Measurements from ENCODE around the gene IL1RAP.
A peak's percentile ranks its signal among the peaks of the same experiment; 100 is the strongest.

IL1RAP gene

DNA sequence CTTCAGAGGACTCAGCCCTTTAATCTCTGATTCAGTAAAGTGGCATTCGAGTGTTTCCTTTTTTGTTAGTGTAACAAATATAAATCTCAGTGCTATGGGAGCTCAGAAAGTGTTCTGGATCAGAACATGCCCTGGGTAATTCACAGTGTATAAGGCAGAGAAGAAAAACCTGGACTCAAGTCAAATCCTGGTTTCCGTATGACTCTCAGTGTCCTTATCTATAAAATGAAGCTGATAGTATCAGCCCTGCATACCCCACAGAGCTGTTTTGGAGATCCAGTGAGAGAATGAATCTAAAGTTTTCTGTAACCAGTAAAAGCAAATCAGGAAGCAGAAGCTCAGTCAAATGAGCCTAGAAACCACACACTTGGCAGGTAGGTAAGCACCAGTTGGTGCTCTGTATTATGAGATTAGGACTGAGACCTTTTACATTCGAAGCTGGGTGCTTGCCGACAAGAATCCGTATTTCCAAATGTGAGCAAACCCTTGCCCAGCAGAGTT is 67.2 kb downstream of the IL1RAP start:
- peak in 1 of 2 experiments; percentile 26 for DNase-seq

DNA sequence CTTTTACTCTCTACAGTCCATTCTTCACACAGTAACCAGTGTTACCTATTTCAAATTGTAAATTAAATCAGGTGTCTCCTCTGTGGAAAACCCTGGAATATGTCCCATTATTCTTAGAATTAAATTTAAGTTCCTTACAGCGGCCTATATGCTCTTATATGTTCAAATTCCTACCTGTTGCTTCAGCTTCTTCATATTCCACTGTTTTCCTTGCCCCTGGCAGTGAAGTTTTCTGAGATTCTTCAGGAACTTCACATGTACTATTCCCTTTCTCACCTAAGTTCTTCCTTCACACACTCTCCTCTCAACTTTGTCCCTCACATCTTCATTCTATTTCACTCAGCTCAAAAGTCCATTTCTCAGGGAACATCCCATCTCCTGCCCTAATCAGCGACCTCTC is 68.8 kb downstream of the IL1RAP start:
- no peak for DNase-seq

DNA sequence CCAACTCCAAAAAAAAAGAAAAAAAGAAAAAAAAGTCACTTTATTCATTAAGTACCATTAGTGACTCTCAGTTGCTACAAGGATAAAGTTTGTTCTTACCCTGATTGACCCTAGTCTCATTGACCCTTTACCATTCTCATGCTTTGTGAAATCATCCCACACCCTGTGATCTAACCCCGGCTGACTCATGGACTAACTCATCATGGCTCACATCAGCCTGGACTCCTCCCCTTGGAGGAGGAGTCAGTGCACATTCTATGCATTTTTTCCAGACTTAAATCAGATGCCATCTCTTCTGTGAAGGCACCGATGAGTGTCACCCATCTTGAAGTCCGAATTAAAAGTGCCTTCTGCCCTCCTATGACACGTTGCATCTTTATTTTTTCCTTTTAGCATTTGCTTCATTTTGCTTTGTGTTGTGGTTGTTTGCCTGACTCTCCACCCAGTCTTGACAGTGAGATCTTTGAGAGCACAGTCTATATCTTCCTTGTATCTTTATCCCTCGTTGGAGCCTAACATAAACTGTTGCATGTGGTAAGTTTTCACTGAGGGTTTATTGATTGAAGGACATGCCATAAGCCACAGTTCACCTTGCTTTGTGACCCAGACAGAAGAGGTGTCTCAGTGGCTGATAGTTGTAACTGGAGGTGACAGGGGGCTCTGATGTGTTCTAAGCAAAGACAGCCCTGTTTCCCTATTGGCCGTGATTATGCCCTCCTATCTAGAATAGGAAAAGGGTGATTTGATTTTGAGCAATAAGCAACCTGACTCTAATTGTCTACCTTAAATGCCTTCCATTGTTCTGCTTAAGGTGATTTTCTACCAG is 72.1 kb downstream of the IL1RAP start:
- peak; percentile 84 to 95 for DNase-seq

DNA sequence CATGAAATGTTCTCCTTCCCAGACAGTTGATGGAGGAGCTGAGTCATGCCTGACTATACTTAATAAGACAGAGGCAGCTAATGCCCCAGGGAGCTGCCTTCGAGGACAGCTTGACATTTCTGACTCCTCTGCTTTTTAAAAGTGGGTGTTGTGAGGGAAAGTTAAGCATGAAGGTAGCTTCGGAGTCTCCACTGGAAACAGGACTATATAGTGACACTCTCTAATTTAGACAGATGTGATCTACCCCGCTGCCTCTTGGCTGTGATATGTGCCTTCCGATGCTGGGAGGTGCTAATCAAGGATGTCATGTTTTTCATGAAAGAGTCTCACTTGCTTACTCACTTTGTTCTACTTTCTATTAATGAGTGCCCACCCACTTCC is 72.7 kb downstream of the IL1RAP start:
- peak in 1 of 2 experiments; percentile 71 for DNase-seq

- DNase-seq: no peak
Measured at GRCh38 chr3:190588570-190588969, 74.7 kb downstream of the IL1RAP start.

DNA sequence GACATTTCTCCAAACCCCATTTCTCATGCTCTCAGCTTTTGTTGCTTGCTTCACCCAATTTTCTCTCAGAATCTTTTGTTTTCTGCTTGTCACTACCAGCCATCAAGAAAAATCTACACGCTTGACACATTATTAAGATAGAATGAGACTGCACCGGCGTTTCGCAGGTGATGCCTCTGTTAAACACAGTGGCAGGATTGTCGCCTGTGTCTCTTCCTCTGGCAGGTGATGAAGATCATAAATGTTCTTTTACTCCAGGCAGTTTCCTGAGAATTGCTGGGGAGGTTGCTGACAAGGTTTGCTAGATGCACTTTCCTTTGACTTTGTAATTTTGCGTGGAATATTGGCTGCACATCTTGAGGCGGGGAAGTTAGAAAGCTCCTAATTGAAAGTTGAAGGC is 75.4 kb downstream of the IL1RAP start:
- DNase-seq: no peak

GRCh38 chr3:190591080-190591479 is 77.2 kb downstream of the IL1RAP start:
- no peak for DNase-seq

DNA sequence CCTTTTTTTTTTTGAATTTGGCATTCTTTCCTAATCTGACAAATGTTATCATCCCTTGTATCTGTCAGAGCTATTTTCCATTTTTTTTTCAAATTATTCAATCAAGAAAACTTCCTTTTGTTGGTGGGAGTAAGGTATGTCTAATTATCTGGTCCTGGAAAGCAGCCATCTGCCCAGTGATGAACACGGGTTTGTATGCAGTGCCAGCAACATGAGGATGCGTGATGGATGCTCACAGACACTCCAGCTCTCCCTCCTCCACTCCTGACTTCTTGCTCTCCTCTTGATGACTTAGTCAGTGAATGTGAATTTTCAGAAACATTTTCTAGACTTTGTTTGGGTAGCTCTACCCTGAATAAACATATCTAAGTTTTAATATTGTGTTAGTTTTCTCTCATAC is 79.2 kb downstream of the IL1RAP start:
- DNase-seq: no peak

- no peak for DNase-seq
Measured at GRCh38 chr3:190594171-190594570, 80.3 kb downstream of the IL1RAP start.

DNA sequence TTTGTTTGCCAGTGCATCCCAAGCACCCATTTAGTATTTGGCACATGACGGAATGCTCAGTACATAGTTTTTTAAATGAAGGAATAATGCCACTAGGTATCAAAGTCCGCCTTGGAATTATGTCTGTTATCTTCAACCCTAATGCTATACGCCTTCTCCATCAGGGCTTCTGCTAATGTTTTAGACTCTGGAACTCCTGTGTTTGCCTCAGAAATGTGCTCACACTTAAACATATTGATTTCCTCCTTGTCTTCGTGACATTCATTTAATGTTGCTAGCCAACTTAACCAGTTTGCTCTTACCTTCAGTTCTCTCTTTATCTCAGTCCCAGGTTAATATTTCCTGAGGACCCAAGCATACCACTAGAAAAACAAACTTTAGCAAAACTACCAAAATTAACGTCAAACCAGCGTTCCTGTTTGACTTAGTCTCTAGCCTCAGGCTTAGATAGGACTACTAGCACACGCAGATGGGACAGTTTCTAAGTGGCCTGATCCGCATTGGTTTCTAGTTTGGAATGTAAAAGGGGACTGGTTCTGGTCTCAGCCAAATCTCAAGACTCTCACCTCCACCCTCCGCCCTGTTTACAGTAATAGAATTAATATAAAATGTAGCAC is 81.4 kb downstream of the IL1RAP start:
- DNase-seq: no peak

DNA sequence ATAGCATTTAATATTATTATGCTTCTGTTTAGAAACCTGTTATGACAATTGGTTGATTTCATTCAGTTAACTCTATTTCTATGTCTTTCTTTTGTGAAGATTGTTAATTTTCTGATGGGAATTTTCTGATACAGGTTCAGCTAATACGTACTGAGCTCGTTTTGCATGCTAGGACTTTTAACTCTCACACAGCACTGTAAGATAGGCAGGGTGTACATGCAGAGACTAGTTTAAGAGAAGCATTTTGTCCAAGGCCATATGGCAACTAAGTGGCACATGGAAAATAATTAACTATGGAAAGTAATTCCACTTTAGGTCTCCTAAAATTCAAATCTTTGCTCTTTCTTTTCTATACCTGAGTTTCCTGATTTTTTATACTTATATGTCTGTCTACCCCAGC is 81.9 kb downstream of the IL1RAP start:
- no peak for DNase-seq

DNA sequence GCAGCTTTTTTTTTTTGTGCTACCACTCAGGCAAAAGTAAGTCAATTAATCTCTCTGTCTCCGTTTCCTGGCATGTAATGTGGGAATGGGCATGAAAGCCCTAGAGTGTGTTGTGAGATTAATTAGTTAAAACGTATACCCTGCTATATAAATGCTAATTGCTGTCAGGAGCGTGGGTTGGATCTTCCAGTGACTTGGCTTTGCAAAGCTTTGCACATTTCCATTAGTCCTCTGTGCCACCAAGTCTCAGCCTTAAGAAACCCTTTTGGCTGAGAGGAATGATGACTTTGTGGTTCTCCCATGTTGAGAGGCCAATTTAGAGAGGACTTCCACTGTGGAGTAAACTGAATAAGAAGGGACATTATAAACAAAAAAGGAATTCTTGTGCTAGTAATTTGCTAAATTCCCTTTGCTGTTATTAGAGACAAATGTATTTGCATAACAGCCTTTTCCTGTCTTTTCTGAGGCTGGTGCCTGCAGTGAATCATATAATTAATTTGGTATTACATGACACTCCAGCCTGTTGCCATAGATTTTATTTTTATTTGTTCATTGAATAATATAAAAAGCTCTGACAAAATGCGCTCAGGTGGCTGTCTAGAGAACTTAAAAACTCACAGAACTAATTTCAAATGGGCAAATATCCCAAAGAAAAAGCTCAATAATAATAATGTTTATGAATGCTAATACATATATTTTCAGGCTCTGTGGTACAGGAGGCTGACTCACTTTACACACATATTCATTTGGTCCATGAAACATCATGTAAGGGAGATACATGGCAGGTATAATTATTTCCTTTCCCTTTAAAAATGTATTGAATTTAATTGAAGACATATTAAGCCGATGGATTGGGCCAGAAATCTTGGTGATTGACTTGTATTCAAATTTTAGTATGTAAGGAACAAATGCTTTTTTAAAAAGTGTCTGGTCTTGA is 82.7 kb downstream of the IL1RAP start:
- no peak for DNase-seq

GRCh38 chr3:190597291-190597690 is 83.4 kb downstream of the IL1RAP start:
- DNase-seq: no peak

- DNase-seq: no peak
Measured at GRCh38 chr3:190601622-190602021, 87.7 kb downstream of the IL1RAP start.

DNA sequence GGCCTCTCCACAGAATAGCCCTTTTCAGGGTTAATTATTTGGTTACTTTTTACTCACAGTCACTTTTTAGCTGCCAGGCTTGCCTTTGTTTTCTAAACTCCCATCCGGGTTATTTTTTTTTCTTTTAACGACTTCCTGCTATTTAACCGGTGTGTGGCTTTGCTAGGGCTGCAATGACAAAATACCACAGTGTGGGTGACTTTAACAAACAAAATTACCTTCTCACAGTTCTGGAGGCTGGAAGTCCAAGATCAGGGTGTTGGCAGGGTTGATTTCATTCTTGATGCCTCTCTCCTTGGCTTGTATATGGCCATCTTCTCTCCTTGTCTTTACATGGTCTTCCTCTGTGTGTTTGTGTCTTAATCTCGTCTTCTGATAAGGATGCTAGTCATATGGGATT is 91.5 kb downstream of the IL1RAP start:
- DNase-seq: no peak

DNA sequence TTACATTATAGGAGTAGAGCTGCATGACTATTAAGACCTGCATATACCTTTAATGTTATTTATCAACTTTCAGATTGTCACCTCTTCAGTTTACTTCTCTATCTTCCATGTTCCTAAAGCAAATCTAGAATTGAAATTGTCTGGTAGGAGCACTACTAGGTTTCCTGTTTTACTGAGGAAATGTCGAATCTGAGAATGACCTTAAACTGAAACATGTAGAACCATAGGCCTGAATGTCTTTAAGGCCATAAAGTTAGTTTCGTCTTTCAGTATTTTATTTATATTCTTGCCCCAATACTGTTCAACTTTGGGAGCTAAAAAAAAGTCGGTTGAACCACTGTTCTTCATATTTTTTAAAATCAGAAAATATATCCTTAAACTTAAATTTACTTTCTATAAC is 92.7 kb downstream of the IL1RAP start:
- no peak for DNase-seq

DNA sequence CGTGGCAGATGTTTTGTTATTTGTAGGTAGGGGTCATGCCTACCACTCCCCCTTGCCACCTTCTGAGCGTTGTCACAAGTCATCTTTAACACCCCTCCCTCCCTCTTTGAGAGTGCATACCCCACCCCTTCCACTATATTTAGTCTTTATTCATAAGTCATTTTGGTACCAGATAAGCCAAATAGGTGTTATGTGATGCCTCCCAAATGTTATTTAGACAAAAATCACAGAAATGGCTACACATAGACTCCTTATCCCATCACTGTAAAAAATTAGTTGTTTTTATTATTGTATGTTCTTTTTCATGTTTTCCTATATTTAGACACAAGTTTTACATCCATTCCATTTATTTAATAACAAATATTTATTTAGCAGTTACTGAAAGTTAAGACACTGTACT is 93.1 kb downstream of the IL1RAP start:
- no peak for DNase-seq

- DNase-seq: no peak
Measured at GRCh38 chr3:190608850-190609589, 95.1 kb downstream of the IL1RAP start.

GRCh38 chr3:190614226-190615059 is 100.6 kb downstream of the IL1RAP start:
- DNase-seq: no peak

- DNase-seq: no peak
Measured at GRCh38 chr3:190615060-190615384, 101.1 kb downstream of the IL1RAP start.

GRCh38 chr3:190615607-190616006 is 101.7 kb downstream of the IL1RAP start:
- no peak for DNase-seq

GRCh38 chr3:190616637-190617036 is 102.8 kb downstream of the IL1RAP start:
- DNase-seq: no peak
